Body of pancreas (tissue), 4 donors: Measurements from ENCODE around the gene PDZD7. TPM values are rescaled to one million over a fixed set of nuclear protein-coding genes. Genes with fewer than 3 reads are reported as not detected.

Source experiments
- ATAC-seq: fragments of 150-250 bp; one replicate; pipeline ENCODE4 v1.9.1; 2016
- DNase-seq, 4 donors: peaks; one replicate each; pipeline ENCODE4 v3.0.0-alpha.2; 2019
- H3K27ac ChIP-seq, 4 donors: fragments of 200-600 bp; sonication (generic); 1 replicate in 3 of 4; 2 replicates in 1 of 4; pipeline versions ENCODE4 v1.5.1 to v1.6.1; 2016 to 2019; ENCODE audit warnings: mild to moderate bottlenecking in 1 of 4, mixed read lengths in 1 of 4, moderate library complexity in 1 of 4
- H3K27me3 ChIP-seq, 2 donors: fragments of 200-600 bp; sonication (generic); one replicate each; pipeline ENCODE4 v1.6.0; 2016; ENCODE audit warnings: mild to moderate bottlenecking in 1 of 2
- H3K36me3 ChIP-seq, 2 donors: fragments of 200-600 bp; sonication (generic); replicated peaks in 1 of 2; 2 replicates each; pipeline ENCODE4 v1.5.1; 2016; ENCODE audit warnings: low read depth in 2 of 2; ENCODE audit not compliant: insufficient read depth in 1 of 2
- H3K4me1 ChIP-seq: fragments of 200-600 bp; sonication (generic); one replicate; pipeline ENCODE4 v1.6.0; 2016
- H3K4me3 ChIP-seq, 2 donors: fragments of 200-600 bp; sonication (generic); 1 replicate in 1 of 2; 2 replicates in 1 of 2; pipeline ENCODE4 v1.5.1; 2016 to 2019
- H3K9me3 ChIP-seq, 3 donors: fragments of 200-600 bp; sonication (generic); 1 replicate in 2 of 3; 2 replicates in 1 of 3; pipeline ENCODE4 v1.5.1; 2016
- POLR2A ChIP-seq, 3 donors: fragments of 450-650 bp; IDR thresholded peaks; one replicate each; pipeline ENCODE4 v1.6.1; 2016; ENCODE audit warnings: antibody characterized with exemption in 3 of 3, mild to moderate bottlenecking in 2 of 3
- WGBS, 2 donors: methylation state at CpG; one replicate each; pipeline ENCODE4 v1.1.5; 2017; 5-methylcytosine and 5-hydroxymethylcytosine counted together
- intact Hi-C: fragments of 100-400 bp; cut with DNase I; formaldehyde crosslinking; loops from one replicate; pipeline ENCODE4 v1.15.1; 2023
- total RNA-seq, 2 donors: library from RNA; depleted of rRNA; stranded (reverse); fragments of >200 nt; gene quantifications; one replicate each; pipeline ENCODE4 v1.1.0, GENCODE V29; 2016
- TF ChIP-seq, protein P1 (sequence below), 7 experiments: fragments of 450-650 bp in 4 of 7; fragments of 200-600 bp in 3 of 7; sonication (generic) in 3 of 7; IDR thresholded peaks; one replicate each; pipeline ENCODE4 v1.5.1; 2016 to 2019; ENCODE audit warnings: antibody characterized with exemption in 7 of 7

PDZD7 gene
- total RNA-seq, 2 donors from 2014 or later, result 0.52 to 0.66 TPM

DNA sequence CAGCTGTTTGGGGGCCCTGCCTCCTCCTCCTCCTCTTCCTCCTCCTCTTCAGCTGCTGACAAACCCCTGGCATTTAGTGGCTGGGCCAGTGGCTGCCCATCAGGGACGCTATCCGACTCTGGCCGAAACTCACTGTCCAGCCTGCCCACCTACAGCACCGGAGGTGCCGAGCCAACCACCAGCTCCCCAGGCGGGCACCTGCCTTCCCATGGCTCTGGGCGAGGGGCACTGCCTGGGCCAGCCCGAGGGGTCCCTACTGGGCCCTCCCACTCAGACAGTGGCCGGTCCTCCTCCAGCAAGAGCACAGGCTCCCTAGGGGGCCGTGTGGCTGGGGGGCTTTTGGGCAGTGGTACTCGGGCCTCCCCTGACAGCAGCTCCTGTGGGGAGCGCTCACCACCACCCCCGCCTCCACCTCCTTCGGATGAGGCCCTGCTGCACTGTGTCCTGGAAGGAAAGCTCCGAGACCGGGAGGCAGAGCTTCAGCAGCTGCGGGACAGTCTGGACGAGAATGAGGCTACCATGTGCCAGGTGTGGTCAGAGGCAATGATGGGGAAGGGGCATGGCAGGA lies 27.2 kb downstream of the PDZD7 start:
- Histone ChIP-seq H3K9me3 (no peaks in the 10 kb centered on the region), H3K27ac (no peak overlapping the region), H3K27me3 (no peaks in the 10 kb centered on the region), H3K4me1 (peaks cover 31% of the 10 kb centered on the region), H3K4me3 (no peak overlapping the region), H3K36me3 (peaks cover 4 to 5% of the 10 kb centered on the region in 2 donors)
- ATAC-seq, result no peak
- no peak for DNase-seq
- TF ChIP-seq, protein P1, sequence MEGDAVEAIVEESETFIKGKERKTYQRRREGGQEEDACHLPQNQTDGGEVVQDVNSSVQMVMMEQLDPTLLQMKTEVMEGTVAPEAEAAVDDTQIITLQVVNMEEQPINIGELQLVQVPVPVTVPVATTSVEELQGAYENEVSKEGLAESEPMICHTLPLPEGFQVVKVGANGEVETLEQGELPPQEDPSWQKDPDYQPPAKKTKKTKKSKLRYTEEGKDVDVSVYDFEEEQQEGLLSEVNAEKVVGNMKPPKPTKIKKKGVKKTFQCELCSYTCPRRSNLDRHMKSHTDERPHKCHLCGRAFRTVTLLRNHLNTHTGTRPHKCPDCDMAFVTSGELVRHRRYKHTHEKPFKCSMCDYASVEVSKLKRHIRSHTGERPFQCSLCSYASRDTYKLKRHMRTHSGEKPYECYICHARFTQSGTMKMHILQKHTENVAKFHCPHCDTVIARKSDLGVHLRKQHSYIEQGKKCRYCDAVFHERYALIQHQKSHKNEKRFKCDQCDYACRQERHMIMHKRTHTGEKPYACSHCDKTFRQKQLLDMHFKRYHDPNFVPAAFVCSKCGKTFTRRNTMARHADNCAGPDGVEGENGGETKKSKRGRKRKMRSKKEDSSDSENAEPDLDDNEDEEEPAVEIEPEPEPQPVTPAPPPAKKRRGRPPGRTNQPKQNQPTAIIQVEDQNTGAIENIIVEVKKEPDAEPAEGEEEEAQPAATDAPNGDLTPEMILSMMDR (IDR thresholded peaks at IDR 0.05), result no peak
- TF ChIP-seq POLR2A (IDR thresholded peaks at IDR 0.05), result no peak
- 95% methylated on average over 17 of the region's 18 CpGs; no CpG with 5 or more reads in 1 of the 2 donors for WGBS, 2 donors
- intact Hi-C loops, result no loop called here

DNA sequence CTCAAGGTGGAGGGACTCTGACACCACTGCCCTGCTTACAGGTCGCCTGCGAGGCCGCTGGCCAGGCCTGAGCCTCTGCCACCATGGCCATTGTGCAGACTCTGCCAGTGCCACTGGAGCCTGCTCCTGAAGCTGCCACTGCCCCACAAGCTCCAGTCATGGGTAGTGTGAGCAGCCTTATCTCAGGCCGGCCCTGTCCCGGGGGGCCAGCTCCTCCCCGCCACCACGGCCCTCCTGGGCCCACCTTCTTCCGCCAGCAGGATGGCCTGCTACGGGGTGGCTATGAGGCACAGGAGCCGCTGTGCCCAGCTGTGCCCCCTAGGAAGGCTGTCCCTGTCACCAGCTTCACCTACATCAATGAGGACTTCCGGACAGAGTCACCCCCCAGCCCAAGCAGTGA lies 28.5 kb downstream of the PDZD7 start:
- no peak for DNase-seq
- intact Hi-C loops, result no loop called here
- 88 to 100% methylated on average over 1 to 11 of the region's 11 CpGs for WGBS, 2 donors
- Histone ChIP-seq H3K4me3 (no peak overlapping the region), H3K27me3 (no peaks in the 10 kb centered on the region), H3K27ac (peak overlapping the region in 2 of 4 donors; percentile 9 to 97), H3K36me3 (peaks cover 4 to 5% of the 10 kb centered on the region in 2 donors), H3K4me1 (peaks cover 41% of the 10 kb centered on the region), H3K9me3 (no peaks in the 10 kb centered on the region)
- no peak for ATAC-seq
- TF ChIP-seq, protein P1 (IDR thresholded peaks at IDR 0.05), result no peak
- no peak for TF ChIP-seq POLR2A (IDR thresholded peaks at IDR 0.05)

DNA sequence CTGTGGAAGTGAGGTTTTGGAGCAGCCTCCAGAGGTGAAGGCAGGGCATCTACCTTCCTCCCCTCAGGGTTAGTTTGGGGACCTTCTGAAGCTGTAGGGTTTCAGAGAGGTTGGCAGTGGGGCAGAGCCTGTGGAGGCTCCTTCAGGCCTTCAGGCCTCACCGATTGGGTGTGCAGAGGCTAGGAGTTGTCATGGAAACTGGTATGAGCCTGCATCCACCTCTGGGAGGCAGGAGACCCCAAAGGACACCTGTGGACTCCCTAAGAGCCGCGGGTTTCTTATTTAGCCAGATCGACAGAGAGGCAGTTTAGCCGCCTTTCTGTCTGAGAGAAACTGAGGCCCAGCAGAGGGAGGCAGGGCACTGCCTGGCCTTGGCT lies 29.3 kb downstream of the PDZD7 start:
- TF ChIP-seq, protein P1 (IDR thresholded peaks at IDR 0.05), result no peak
- no peak for TF ChIP-seq POLR2A (IDR thresholded peaks at IDR 0.05)
- H3K4me3 ChIP-seq, result no peak overlapping the region
- no peaks in the 10 kb centered on the region for H3K9me3 ChIP-seq
- 68% methylated on average over 5 of the region's 5 CpGs; no CpG with 5 or more reads in 1 of the 2 donors for WGBS, 2 donors
- H3K27ac ChIP-seq, result peak overlapping the region in 3 of 4 donors; percentile 81 to 97 (median 97)
- ATAC-seq (no peak), DNase-seq (no peak)
- peaks cover 45% of the 10 kb centered on the region for H3K4me1 ChIP-seq
- peaks cover 4 to 5% of the 10 kb centered on the region in 2 donors for H3K36me3 ChIP-seq
- H3K27me3 ChIP-seq, result no peaks in the 10 kb centered on the region
- intact Hi-C loops, result no loop called here

DNA sequence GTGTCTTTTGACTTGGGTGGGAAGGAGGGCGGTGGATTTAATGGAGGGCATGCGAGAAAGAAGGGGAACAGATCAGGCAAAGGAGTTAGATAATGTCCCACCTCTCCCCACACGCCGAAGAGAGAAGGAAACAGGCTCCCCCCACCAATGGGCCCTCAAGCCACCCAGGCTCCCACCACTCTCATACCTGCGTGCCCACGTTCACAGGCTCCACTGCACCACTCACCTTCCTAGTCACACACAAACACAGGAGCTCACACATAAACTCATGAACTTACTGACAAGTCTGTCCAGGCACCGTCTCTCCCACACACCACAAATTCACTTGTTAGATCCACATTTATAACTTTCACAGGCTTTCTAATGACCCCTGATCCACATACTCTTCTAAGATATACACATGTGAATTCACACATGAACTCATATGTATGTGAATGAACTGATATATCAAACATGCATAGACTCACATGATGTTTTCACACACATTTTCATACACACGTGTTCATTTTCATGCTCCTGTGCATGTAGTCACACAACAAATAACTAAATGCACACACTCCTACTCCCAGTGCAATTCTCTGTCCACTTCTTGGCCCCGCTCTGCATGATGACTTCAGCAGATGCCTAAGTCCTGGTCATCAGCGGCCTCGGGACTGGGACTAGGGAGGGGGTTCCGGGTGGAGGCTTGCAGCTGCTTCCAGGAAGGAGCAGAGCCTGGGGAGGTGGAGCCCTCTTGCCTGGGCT lies 29.8 kb downstream of the PDZD7 start:
- Histone ChIP-seq H3K27ac (peak overlapping the region; percentile 81 to 98 (median 97)), H3K9me3 (no peaks in the 10 kb centered on the region), H3K4me3 (no peak overlapping the region), H3K4me1 (peaks cover 49% of the 10 kb centered on the region), H3K27me3 (no peaks in the 10 kb centered on the region), H3K36me3 (peaks cover 4 to 5% of the 10 kb centered on the region in 2 donors)
- 46 to 60% methylated on average over 11 to 12 of the region's 12 CpGs for WGBS, 2 donors
- TF ChIP-seq, protein P1 (IDR thresholded peaks at IDR 0.05), result no peak
- peak in 2 of 3 donors; percentile 49 to 61 for TF ChIP-seq POLR2A (IDR thresholded peaks at IDR 0.05)
- peak; percentile 59 to 81 (median 74) for DNase-seq
- intact Hi-C loops, result no loop called here
- ATAC-seq, result no peak
